Activated naive CD8-positive, alpha-beta T cell treated with anti-CD3 and anti-CD28 coated beads, Interleukin-2, amount 50 U/mL, for 24 hours (primary cell): ENCODE results near the gene MIPOL1.
A peak's percentile ranks its signal among the peaks of the same experiment; 100 is the strongest.

Experiments
- ATAC-seq: fragments of 150-1000 bp; cut with Tn5 transposase; one replicate; pipeline ENCODE4 v1.10.0; 2021
- DNase-seq: peaks from one replicate; pipeline ENCODE4 v3.0.0; 2021
- H3K27ac Mint-ChIP-seq: one replicate; pipeline ENCODE4 v1.8.0; 2021; ENCODE audit warnings: mild to moderate bottlenecking, mixed read lengths
- H3K27me3 Mint-ChIP-seq: one replicate; pipeline ENCODE4 v1.8.0; 2021; ENCODE audit warnings: mixed read lengths
- H3K36me3 Mint-ChIP-seq: one replicate; pipeline ENCODE4 v1.8.0; 2021; ENCODE audit warnings: low read depth, mixed read lengths
- H3K4me1 Mint-ChIP-seq: one replicate; pipeline ENCODE4 v1.8.0; 2021; ENCODE audit warnings: mixed read lengths
- H3K4me3 Mint-ChIP-seq: one replicate; pipeline ENCODE4 v1.8.0; 2021; ENCODE audit warnings: mild to moderate bottlenecking, moderate library complexity, mixed read lengths
- H3K9me3 Mint-ChIP-seq: one replicate; pipeline ENCODE4 v1.8.0; 2021; ENCODE audit warnings: mixed read lengths

Gene MIPOL1

DNA sequence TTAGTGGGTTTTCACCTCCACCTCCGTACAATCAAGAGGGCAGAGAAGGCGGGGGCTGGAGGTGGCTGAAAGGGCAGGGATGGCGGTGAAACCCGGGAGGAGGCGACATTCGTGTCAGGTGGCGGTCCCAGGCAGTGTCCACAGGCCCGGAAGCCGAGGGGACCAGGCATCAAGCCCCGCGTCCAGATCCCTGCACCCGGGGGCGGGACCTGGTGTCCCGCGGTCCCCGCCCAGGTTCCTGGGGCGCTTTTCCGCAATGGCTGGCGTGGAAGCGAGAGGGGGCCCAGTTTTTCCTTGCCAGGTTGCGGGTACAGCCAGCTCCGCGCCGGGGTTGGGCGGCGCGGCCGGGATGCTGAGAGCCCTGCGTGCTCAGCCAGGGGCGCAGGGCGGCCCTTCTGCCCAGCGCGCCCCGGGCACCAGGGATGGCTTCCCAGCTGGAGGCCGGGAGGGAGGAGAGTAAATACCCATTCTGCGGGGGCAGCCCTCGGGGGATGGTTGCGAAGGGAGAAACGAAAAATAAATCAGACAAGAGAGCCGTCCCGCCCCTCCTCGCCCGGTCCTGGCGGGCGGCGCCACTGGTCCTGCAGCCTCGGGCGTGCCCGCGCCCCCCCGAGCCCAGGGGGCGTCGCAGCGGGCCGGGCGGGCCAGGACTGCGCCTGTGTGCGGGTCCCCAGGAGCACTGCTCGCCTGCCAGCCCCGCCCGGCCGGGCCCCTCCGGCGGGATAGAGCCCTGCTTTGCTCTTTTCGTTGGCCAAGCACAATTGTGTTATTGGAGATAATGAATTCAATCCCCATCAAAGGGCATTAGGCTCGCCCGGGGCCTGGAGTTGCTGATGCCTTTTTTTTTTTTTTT, 385.8 kb downstream of the MIPOL1 start:
- Mint-ChIP-seq H3K9me3 (peaks cover 3% of the 10 kb centered on the region), H3K4me3 (no peak overlapping the region), H3K4me1 (no peaks in the 10 kb centered on the region), H3K36me3 (no peaks in the 10 kb centered on the region), H3K27me3 (peaks cover 54% of the 10 kb centered on the region), H3K27ac (no peak overlapping the region)
- DNase-seq = no peak
- ATAC-seq = no peak

DNA sequence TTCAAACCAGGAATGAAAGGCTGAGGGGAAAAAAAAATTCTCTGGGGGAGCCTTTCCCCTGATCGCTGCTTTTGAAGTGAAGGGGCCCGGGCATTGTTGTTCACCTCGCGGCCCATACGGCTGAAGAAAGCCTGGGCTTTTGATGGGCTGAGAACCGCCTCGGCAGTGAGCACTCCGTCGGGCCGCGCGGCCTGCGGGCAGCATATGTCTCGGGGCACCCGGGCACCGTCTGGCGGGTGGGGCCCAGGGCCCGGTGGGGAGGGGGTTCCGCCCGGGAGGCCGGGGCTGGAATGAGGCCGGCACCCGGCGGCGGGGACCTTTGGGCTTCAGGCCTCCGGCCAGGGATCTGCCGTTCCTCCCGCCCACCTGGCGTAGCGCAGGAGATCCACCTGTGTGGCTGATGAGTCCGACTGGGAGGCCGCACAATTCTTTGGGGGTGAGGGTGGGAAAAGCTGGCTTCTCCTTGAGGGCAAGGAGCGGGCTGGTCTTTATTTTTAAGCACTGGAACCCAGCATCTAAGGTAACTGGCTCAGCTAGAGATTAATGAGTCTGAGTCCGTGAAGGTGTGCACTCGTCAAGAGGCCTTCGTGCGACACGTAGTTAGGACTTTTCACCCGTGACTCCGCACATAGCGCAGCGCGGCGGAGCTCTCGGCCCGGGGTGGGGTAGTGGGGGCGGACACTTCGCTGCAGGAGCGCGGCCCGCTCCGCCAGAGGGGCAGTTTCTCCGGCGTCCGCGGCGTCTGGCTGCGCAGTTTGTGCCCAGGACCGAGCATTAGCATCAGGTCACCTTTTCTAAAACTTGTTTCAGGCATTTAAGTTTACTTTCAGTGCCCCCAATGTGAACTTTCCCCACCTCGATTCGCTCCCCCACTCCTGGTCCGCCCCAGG, 386.7 kb downstream of the MIPOL1 start:
- DNase-seq (no peak), ATAC-seq (no peak)
- Mint-ChIP-seq H3K4me1 (no peaks in the 10 kb centered on the region), H3K9me3 (peaks cover 10% of the 10 kb centered on the region), H3K27ac (no peak overlapping the region), H3K27me3 (peaks cover 57% of the 10 kb centered on the region), H3K4me3 (no peak overlapping the region), H3K36me3 (peaks cover 4% of the 10 kb centered on the region)

DNA sequence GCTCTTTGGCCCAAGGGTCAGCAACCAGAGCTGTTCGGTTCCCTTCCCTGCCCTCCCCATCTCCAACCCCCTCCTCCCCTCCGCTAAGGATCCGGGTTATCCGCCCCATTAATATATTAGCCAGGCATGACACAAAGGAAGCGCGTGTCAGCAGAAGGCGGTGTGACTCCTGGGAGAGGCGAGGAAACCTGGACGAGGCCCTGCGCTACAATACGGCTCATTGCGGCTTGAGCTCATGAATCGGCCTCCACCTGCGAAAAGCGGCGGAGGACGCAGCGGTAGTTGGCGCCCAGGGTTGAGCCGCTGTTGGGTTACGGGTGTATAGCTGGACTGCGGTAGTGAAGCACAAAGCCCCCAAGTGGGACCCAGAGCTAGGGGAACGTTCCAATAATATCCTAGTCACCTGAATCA, 387.4 kb downstream of the MIPOL1 start:
- Mint-ChIP-seq H3K27me3 (peaks cover 56% of the 10 kb centered on the region), H3K4me3 (no peak overlapping the region), H3K4me1 (no peaks in the 10 kb centered on the region), H3K36me3 (peaks cover 4% of the 10 kb centered on the region), H3K27ac (no peak overlapping the region), H3K9me3 (peaks cover 11% of the 10 kb centered on the region)
- DNase-seq (no peak), ATAC-seq (no peak)

DNA sequence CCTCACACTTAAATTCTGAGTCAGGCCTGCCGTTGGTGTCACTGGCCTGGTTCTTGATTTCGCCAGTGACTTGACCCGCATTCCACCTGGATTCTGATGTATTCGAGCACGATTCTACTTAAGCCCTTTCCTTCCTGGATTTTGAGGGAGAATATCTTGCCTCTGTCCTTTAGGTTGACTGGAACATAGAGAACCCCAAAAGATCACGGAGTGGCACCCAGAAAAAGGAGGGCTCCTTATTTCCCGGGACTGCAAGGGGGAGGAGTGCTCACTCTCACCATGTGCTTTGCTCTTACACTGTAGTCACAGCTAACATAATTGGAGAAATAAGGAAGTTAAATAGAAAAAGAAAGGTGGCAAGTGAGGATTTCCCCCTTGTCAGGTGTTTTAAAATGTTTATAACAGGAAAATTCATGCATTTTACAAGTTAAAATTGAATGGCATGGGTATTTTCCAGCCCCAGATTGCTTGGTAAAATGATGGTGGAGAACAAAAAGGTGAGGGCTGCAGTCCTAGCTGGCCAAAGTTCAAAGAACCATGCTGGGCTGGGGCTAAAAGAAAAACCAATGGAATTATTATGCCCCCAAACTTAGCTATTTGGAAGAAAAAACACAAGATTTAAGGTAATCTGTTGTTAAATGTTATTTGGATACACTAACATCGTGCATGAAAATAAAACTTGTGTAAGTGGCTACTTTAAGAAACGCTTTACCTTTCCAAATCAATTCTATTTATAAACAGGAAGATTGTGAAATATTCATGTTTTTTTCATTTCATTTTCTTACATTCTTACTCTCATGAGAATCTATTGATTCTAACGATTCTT, 388.4 kb downstream of the MIPOL1 start:
- no peak for ATAC-seq
- Mint-ChIP-seq H3K9me3 (peaks cover 11% of the 10 kb centered on the region), H3K36me3 (peaks cover 7% of the 10 kb centered on the region), H3K27me3 (peaks cover 67% of the 10 kb centered on the region), H3K4me1 (no peaks in the 10 kb centered on the region), H3K4me3 (no peak overlapping the region), H3K27ac (no peak overlapping the region)
- DNase-seq = no peak

DNA sequence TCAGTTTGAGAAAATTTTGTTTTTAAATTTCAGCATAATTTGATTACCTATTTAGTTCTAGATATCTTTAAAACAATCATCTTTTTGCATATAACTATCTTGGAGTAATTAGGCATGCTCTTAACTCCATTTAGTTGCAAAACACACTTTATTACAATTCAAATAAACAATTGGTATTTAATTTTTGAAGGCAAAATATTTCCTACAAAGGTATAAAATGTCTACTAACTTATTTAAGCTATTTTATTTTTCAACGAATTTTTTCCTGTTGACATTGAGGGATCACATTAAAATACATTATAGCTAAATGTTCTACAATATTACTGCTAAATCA, 389.0 kb downstream of the MIPOL1 start:
- Mint-ChIP-seq H3K9me3 (peaks cover 14% of the 10 kb centered on the region), H3K27me3 (peaks cover 69% of the 10 kb centered on the region), H3K36me3 (peaks cover 10% of the 10 kb centered on the region), H3K4me3 (no peak overlapping the region), H3K27ac (no peak overlapping the region), H3K4me1 (no peaks in the 10 kb centered on the region)
- DNase-seq (no peak), ATAC-seq (no peak)

DNA sequence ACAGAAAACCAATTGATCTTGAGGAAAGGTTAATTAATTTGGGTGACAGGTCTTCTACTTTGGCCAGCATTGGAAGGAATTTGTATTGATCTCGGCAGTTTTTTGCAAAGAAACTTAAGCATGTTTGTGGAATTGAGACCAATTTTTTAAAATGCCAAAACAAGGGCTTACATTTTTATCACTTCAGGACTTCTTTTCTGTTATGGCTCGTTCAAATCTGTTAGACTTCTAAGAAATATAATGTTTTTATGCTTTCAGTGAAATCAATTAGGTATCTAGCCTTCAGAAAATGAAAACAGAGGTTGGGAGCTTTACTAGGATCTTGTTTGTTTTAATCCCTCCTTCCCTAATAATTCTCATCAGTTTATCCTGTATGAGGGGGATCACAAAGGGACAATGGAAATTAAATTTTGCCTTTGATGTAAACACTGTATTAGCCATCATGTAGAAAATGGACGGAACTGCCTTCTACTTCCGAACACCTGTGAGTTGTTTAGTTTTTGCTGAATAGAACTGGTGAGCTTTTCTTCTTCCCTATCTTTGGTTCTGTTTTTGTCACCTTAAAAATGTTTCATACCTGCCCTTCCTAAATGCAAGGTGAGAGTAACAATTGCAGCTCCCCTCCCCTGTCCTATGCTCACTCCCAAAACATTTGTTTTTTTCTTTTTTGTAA, 389.5 kb downstream of the MIPOL1 start:
- Mint-ChIP-seq H3K4me1 (no peaks in the 10 kb centered on the region), H3K27me3 (peaks cover 72% of the 10 kb centered on the region), H3K27ac (no peak overlapping the region), H3K36me3 (peaks cover 11% of the 10 kb centered on the region), H3K4me3 (no peak overlapping the region), H3K9me3 (peaks cover 14% of the 10 kb centered on the region)
- DNase-seq (no peak), ATAC-seq (no peak)

DNA sequence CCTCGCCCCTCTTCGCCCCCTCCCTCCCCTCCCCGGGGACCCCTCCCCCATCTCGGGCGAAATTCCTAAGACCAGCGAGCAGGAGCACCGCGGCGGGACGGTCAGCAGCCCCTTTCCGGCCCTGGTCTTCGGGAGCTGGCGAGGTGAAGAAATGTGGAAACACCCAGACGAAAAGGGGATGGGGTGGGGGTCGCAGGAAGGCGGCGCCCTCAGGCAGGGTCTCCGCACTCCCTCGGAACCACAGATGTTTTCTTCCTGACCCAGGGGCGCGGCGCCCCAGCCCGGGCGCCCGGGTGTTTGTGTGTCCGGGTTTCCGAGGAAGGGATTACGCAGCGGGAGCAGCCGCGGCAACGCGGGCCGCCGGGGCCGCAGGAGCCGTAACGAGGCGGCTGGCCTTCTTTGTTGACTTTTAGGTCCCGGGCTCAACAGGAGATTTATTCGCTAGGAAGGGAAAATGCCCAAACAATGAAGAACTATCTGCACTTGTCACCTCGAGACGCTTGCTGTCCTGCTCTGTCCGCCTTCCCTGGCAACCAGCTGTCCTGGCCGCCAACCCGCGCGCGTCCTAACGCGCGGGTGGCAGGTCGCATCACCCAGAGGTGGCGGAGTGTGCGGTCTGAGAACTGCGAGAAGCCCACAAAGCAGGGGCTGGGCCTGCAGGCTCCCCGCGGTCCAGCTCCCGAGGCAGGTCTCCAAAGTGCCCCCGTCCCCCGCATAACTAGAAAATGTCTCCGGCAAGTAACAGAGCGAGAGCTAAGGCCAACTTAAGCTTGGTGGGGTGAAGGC, 390.3 kb downstream of the MIPOL1 start:
- Mint-ChIP-seq H3K36me3 (peaks cover 14% of the 10 kb centered on the region), H3K9me3 (peaks cover 22% of the 10 kb centered on the region), H3K27ac (no peak overlapping the region), H3K4me1 (no peaks in the 10 kb centered on the region), H3K4me3 (no peak overlapping the region), H3K27me3 (peaks cover 73% of the 10 kb centered on the region)
- ATAC-seq (no peak), DNase-seq (no peak)

DNA sequence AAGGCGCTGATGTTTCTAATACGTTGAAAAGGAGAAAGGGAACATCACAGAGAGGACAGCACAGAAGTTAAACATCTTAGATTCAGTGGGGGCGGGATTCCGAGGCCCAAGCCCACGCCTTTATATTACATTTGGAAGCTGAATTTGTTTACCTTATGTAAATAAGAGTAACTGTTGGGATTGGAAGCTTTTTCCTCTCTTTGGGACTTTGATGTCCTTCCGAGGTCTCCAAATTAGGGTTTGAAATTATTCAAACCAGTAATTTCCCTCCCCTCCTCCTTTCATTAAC, 390.9 kb downstream of the MIPOL1 start:
- H3K27me3 Mint-ChIP-seq = peaks cover 76% of the 10 kb centered on the region
- no peak overlapping the region for H3K27ac Mint-ChIP-seq
- H3K4me1 Mint-ChIP-seq = peaks cover 4% of the 10 kb centered on the region
- peaks cover 24% of the 10 kb centered on the region for H3K9me3 Mint-ChIP-seq
- H3K4me3 Mint-ChIP-seq = no peak overlapping the region
- peaks cover 15% of the 10 kb centered on the region for H3K36me3 Mint-ChIP-seq
- no peak for DNase-seq
- ATAC-seq = no peak

DNA sequence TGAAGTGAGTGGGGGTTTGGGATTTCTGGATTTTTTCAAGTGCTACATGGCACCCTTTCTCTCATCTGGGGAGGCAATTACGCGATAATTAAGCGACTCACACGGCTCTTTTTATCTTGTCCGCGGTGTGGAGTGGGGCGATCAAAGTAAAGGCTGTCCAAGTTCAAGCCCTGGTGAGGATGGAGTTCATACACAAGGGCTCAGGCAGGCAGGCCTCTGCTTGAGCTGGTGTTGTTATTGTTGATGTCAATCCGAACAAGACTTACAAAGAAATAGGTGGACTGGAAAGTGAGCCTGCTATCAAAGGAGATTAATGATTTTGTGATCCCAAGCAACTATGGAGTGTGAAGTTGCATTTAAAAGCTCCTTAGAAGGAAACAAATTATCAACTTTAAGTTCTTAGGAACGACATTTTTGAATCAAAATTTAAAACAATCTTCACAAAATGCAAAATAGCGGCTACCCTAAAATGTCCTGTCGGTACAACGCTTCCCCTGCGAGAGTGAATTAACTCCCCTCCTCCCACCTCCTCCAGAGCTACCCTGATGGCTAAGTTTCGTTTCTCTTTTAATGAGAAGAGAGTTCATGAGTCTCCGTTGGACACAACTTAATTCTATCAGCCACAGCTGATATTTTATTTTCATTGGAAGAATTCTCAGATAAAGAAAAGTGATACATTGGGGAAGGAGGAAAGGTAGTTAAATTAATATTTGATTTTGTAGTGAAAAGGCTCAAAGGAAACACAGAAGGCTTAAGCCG, 391.4 kb downstream of the MIPOL1 start:
- Mint-ChIP-seq H3K4me3 (no peak overlapping the region), H3K4me1 (peaks cover 8% of the 10 kb centered on the region), H3K27me3 (peaks cover 81% of the 10 kb centered on the region), H3K27ac (no peak overlapping the region), H3K9me3 (peaks cover 27% of the 10 kb centered on the region), H3K36me3 (peaks cover 15% of the 10 kb centered on the region)
- DNase-seq = no peak
- ATAC-seq = no peak

DNA sequence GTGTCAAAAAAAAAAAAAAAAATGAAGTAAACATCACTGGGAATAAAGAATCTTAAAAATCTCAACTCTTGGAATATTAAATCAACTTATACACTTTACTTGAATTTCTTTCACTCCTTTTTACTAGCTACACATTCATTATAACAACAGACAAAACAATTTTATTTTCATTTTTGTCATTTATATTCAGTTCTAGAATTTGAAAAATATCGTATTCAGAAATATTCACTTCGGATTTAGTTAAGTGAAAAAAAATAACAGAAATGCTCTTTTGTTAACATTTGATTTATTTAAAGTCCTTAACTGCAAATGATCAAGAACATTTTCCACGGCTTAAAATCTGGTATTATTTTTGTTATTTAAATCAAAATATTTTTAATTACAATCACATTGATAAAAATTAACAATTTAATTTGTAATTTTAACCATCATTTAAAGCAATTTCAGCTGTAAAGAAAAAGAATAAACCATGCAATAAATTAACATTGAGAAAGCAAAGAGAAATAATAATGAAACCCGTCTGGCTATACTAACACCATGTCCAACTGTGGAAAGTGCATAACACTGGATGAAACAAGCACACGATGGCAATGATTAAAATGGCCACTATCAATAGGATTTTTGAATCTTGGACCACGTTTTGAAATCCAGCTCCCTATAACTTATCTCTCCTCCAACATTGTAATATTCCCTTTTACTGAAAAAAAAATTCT, 392.1 kb downstream of the MIPOL1 start:
- peaks cover 29% of the 10 kb centered on the region for H3K9me3 Mint-ChIP-seq
- DNase-seq = no peak

DNA sequence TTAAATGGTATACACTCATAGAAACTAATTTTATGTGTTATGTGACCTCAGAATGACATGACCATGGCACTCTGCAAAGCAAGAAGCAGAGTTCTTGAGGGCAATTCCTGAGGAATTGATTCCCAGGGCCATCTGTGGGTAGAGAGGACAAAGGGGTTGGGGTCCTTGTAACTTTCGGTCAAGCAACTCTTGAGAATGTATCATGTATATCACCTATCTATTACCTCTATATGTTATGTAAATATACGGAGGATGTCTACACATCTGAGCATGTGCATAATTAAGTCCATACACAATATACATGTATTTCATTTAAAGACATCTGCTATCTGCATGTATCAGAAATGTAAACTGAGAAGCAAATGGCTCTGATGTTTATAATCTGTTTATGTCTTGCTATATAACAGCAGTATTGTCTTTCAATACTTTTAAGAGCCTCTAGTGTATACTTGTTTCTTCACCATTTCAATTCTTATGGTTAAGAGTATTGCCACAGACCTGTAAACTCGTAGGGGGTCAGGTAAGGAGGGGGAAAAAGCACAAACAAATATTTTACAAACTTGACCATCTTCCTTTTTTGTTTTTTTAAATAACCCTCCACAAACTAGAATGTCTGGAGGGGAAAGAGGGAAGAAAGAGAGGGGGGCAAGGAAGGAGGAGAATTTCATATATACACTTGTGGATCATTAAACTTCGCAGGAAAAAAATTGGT, 392.8 kb downstream of the MIPOL1 start:
- H3K4me1 Mint-ChIP-seq = peaks cover 11% of the 10 kb centered on the region
- DNase-seq (no peak), ATAC-seq (no peak)
- H3K27me3 Mint-ChIP-seq = peaks cover 74% of the 10 kb centered on the region
- H3K27ac Mint-ChIP-seq = no peak overlapping the region
- H3K36me3 Mint-ChIP-seq = peaks cover 17% of the 10 kb centered on the region
- no peak overlapping the region for H3K4me3 Mint-ChIP-seq
- H3K9me3 Mint-ChIP-seq = peaks cover 26% of the 10 kb centered on the region

More for the DNA sequence above, 392.1 kb downstream of the MIPOL1 start:
- Mint-ChIP-seq H3K27ac (no peak overlapping the region), H3K36me3 (peaks cover 17% of the 10 kb centered on the region), H3K4me3 (no peak overlapping the region), H3K4me1 (peaks cover 10% of the 10 kb centered on the region), H3K27me3 (peaks cover 81% of the 10 kb centered on the region)
- ATAC-seq = no peak

DNA sequence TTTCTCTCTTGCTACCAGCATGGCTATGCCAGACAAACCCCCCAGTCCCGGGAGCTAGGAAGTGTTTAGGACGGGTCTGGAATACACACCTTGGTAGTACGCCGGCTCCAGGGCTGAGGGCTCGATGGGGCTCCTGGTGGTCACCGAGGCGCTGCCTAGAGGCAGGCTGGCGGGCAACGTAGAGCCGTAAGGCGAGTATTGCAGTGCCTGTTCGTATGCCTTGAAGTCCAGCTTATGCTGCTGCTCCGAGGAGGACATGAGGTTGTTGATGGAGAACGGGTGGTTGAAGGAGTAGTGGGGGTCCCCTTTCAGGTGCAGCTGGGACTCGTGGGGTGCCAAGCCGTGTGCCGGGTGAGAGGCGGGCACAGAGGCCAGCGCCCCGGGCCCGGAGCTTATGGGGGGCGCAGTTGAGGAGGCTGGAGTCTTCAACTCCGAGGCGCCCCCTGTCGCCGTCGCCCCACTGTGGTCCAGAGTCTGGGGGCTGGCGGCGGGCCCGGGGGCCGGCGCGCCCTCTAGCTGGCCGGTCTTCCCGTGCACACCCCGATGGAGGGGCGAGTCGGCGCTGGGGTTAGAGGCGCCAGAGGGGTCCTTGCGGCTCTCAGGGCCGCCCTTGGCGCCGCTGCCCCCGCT, 393.7 kb downstream of the MIPOL1 start:
- peaks cover 18% of the 10 kb centered on the region for H3K4me1 Mint-ChIP-seq
- ATAC-seq (no peak), DNase-seq (no peak)
- H3K36me3 Mint-ChIP-seq = peaks cover 20% of the 10 kb centered on the region
- no peak overlapping the region for H3K4me3 Mint-ChIP-seq
- peaks cover 75% of the 10 kb centered on the region for H3K27me3 Mint-ChIP-seq
- H3K9me3 Mint-ChIP-seq = peaks cover 28% of the 10 kb centered on the region
- H3K27ac Mint-ChIP-seq = peak overlapping the region; percentile 74
